AG10803 (cell line): ENCODE results near the gene HDAC9.

Source experiments
- DNase-seq: peaks from one replicate; pipeline ENCODE4 v3.0.0; 2010; ENCODE audit warnings: low read depth
- H3K4me3 ChIP-seq: 2 replicates; pipeline ENCODE4 v1.5.1; 2011; ENCODE audit warnings: mild to moderate bottlenecking, low read length, control low read depth
- TF ChIP-seq, protein P1 (sequence below): conservative IDR thresholded peaks from 2 replicates; pipeline ENCODE4 v1.5.1; 2011; ENCODE audit warnings: mild to moderate bottlenecking, low read length, control low read depth, inconsistent platforms

HDAC9 gene

DNA sequence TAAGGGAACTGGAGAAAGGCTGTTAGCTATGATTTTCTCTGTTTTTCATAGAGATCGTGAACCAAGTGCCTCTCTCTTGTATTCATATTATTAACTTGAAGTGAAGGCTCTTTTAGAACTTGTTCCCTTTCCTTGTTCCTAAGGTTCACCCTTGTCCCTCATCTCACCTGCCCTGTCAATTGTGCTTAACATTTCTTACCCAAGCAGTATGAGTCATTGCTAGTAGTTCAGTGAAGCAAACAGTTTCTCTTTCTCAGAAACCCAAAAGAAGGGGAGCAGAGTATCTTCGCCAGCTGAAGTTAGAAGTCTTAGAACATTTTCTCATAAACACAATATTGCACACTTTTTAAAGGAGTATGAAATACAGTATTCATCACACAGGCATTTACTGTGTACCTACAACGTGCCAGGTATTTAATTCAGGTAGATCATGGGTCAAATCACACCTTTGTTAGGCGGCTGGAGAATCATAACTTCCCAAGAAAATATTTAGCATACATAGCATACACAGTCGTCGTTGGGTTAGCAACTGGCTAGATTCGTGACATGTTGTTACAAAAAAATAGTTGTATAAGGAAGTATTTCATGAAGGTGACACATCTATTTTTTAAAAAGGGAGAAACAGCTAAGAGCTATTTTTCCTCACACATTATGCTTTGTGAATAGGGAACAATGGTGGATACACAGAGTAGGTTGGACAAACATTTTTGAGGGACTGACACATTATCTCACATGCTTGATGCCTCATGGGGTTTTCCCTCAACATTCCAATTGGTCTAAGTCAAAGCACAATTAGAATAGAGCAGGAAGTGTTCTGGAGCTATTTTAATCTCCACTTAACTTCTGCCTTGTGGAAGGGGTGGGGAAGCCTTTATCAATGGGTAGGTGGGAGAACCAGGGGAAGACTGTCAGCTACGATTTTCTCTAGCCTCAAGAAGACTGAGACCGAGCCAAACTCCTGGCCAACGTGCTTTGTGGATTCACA lies 13.2 kb downstream of the HDAC9 start:
- DNase-seq: peak; percentile 95
- TF ChIP-seq, protein P1, sequence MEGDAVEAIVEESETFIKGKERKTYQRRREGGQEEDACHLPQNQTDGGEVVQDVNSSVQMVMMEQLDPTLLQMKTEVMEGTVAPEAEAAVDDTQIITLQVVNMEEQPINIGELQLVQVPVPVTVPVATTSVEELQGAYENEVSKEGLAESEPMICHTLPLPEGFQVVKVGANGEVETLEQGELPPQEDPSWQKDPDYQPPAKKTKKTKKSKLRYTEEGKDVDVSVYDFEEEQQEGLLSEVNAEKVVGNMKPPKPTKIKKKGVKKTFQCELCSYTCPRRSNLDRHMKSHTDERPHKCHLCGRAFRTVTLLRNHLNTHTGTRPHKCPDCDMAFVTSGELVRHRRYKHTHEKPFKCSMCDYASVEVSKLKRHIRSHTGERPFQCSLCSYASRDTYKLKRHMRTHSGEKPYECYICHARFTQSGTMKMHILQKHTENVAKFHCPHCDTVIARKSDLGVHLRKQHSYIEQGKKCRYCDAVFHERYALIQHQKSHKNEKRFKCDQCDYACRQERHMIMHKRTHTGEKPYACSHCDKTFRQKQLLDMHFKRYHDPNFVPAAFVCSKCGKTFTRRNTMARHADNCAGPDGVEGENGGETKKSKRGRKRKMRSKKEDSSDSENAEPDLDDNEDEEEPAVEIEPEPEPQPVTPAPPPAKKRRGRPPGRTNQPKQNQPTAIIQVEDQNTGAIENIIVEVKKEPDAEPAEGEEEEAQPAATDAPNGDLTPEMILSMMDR: no peak
- peak overlapping the region; percentile 62 for H3K4me3 ChIP-seq

DNA sequence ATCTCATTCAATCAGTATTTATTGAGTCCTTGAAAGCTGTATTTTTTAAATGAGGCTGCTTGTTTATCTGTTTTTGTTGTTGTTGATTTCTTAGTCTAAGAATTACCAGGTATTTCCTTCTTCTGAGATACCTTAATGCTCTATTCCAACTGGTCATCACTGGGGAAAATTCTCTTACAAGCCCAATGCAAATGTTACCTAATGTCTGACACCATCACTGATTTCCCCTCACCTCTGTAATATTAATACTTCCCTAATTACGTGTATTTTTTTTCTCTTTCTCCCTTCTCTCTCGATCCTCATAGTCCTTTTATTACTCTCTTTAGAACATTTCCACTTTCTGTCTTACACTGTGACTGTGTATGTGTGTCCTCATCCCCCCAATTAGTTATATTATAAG lies 13.9 kb downstream of the HDAC9 start:
- peak overlapping the region; percentile 62 for H3K4me3 ChIP-seq
- no peak for DNase-seq
- TF ChIP-seq, protein P1: no peak

DNA sequence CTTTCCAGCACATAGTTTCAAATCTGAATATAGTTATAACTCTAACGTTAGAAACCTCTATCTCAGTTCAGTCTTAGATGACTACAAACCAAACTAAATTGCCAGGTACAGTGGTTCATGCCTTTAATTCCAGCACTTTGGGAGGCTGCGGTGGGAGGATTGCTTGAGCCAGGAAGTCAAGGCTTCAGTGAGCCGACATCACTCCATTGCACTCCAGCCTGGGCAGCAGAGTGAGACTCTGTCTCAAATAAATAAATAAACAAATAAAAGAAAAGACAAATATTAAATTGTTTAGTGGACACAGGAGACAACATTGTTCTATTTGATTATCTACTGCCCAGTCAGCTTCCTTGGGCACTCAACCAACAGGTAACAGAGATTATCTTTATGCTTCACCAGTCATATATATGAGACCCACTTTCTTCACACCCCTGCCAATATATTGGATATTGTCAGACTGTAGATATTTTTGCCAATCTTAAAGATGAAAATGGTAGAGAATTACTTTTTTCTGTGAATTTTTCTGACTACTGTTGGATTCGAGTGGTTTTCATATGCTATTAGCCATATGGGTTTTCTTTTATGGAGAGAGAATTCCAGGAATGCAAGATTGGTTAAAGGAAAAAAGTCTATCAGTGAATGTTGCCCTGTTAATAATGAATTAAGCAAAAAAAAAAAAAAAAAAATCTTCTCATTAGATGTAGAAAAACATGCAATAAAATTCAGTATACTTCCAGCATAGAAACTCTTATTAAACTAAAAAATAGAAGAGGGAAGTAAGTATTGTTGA lies 16.0 kb downstream of the HDAC9 start:
- peak; percentile 15 for DNase-seq
- TF ChIP-seq, protein P1: no peak
- H3K4me3 ChIP-seq: no peak overlapping the region

DNA sequence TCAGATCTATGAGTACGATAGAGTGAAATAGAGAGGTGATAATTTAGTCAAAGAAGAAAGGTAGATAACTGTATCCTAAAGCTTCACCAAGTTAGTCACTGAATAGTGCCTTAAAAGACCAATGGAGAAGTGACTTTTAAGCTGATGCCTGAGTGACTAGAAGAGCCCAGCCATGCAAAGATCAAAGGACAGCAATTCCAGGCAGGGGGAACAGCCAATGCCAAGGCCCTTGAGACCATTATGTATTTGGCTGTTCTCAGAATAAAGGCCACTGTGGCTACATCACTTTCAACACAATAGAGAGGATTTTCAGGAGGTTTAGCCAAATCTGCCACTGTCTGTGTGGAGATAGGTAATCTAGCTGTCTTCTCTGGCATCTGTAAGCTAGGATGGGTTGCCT lies 17.8 kb downstream of the HDAC9 start:
- TF ChIP-seq, protein P1: no peak
- DNase-seq: no peak

DNA sequence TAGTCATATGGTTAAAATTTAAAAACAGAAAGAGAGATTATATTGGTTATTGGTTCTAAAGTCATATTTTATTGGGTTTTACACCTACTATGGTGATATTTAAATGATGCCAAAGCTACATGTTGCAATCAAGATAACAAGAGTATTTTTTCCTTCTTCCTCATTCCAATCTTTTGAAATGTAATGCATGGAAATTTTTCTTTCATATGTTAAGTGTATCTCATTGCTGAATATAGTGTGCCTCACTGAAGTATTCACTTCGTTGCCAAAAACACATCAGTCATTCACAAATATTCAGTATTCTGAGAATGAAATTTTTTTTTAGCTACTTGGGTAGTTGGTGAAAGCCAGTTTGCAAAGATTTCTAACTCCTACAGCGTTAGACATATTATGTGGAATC lies 19.5 kb downstream of the HDAC9 start:
- DNase-seq: peak; percentile 54
- TF ChIP-seq, protein P1: no peak
- H3K4me3 ChIP-seq: no peak overlapping the region

More for the DNA sequence above, 17.8 kb downstream of the HDAC9 start:
- no peak overlapping the region for H3K4me3 ChIP-seq

DNA sequence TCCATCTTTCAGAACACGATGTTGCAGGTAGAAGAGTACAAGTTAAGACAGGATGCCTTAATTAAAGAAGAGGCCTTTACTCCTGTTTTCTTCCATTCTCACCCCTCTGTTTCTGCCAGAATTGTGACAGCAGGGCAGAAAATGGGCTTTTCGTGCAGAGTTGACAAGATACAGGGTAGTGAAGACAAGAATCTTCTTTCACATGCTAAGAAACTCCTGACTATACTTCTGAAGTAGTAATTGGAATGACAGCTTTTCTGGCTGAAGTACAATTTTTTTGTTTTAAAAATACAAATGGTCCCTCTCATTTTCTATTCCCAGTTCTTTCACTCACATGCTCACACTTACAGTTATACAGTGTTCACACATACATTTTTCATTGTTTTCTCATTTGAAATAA lies 22.1 kb downstream of the HDAC9 start:
- H3K4me3 ChIP-seq: no peak overlapping the region
- no peak for DNase-seq
- TF ChIP-seq, protein P1: no peak
